ENCODE measurements around the gene KIAA1755.

KIAA1755 gene

DNA sequence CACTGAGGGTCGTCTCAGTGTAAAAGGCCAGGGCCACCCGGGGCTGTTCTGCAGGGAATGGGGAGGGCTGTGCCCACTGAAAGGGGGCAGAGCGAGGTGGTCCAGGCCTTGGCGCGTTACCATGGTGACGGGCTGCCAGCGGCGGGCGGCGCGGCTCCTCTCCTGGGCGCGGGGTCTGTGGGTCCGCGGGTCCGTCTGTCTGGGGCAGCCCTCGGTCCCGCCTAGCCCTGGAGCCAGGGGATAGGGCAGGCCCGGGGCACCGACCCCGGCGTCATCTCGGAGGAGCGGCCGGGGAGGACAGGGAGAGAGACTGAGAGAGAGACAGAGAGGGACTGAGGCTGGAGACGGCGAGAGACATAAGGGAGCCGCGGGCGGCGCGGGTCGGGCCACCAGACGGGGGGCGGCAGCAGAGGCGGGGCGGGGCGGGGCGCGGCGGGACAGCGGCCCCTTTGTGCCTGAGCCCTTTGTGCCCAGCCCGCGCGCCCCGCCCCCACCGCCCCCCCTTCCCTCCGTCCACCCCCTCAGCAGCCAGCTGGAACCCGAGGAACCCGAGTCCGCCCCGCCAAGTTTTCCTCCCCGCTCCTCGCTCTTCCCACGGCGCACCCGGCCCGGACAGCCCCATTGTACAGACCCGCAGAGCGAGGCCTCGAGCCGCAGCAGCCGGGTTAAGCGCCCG is at the start of gene KIAA1755:
TSS of gene KIAA1755 (minus strand) at position 358 of the 676 bp plus-strand sequence. CDS start at position 123, 235 bp downstream.
- DNase-seq = no peak

GRCh38 chr20:38308447-38308846 is 47.9 kb upstream of the KIAA1755 start:
- no peak for DNase-seq

- no peak for DNase-seq
Observed at GRCh38 chr20:38308047-38308438, 47.5 kb upstream of the KIAA1755 start.

DNA sequence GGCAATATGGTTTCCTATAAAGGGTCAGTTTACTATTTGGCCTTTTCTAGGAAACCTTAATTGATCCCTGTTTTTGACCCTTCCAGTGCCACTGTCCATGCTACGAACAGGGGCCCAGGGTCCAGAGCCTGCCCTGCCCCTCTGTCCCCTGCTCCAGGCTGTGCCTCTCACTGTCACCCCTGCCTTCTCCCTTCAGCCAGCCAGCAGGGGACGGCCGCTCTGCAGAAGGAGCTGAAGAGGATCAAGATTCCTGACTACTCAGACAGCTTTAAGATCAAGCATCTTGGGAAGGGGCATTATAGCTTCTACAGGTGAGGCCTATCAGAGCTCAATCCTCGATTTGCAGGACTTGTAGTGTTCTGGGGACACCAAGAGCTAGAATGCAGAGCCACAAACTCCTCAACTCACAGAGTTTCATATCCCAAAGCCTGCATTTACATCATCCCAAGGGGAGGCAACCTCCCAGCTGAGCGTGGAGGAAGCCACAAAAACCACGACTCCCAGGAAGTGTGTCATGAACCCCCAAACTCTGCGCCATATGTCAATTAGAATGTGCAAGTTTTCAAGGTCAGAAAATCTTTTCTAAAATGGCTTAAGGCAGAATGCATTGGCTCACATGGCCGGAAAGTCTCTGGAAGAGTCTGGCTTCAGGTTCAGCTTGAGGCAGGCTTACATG is 47.0 kb upstream of the KIAA1755 start:
- no peak for DNase-seq

DNA sequence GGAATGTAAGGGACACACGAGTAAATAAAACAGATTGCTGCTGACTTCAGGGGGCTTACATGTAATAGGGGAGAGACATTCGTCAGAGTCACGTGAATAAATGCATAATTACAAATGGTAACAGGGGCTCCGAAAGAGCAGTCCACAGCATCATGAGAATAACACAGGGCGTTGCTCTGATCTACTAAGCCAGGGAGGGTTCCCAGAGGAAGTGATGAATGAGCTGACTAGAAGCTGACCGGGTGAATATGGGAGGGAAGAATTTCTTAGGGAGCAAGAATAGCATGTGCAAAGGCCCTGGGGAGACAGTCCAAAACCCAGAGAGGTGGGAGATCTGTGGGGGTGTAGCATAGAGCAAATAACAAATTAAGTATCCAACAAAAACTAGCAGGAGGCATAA is 45.8 kb upstream of the KIAA1755 start:
- no peak for DNase-seq

- DNase-seq = no peak
Observed at GRCh38 chr20:38305541-38305940, 45.0 kb upstream of the KIAA1755 start.

- DNase-seq = peak; percentile 56
Observed at GRCh38 chr20:38304845-38305447, 44.4 kb upstream of the KIAA1755 start.

DNA sequence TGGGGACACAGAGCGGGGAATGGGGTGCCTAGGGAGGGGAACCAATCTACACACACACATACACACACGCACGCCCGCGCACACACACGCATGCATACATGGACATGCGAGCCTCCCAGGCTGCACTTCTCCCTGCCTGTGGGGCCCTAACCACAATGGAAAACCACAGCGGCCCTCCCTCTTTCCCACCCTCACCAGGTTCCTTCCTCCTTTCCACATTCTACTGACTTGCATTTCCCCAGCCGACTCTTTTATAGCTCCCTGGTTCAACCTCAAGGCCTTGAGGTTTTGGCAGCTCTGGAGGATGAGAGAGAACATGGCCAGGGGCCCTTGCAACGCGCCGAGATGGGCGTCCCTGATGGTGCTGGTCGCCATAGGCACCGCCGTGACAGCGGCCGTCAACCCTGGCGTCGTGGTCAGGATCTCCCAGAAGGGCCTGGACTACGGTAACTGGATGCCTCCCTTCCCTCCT is 43.4 kb upstream of the KIAA1755 start, which contains the start of gene BPI:
TSS of gene BPI (plus strand) at position 249 of the 472 bp plus-strand sequence. CDS start at position 317, 68 bp downstream.
- DNase-seq = no peak

DNA sequence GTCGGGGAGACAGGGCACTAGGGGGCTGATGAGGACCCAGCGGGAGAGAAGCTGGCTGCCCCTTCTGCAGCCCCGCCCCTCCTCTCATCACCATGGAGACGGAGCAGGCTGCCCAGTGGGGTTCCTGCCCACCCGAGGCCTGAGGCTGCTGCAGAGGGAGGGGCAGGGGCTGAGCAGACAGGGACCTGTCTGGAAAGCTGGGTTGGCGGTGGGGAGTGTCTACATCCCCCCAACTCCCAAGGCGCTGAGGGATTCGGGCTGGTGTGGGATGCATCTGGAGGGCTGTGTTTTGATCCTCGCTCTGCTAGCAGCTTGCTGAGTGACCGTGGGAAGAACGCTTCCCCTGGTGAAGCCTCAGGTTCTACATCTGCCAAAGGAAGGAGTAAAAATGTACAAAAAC is 42.3 kb upstream of the KIAA1755 start:
- no peak for DNase-seq

GRCh38 chr20:38301309-38301708 is 40.8 kb upstream of the KIAA1755 start:
- DNase-seq = no peak

GRCh38 chr20:38300438-38300837 is 39.9 kb upstream of the KIAA1755 start:
- no peak for DNase-seq

DNA sequence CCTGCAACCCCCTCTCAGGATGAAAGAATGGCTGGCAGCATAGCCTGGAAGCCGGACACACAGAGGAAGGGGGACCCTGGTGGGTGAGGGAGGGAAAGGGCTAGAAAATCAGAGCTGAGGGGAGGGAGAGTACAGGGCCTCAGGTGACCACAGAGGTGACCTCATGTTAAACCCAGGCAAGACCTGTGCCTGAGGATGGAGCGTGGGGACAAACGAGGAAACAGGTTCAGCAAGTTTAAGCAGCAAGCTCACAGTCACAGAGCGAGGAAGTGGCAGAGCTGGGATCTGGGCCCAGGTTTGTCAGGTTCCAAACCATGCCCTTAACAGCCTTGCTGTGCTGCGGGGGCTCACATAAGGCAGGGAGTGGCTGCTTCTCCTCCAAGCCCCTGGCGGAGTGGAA is 39.4 kb upstream of the KIAA1755 start:
- DNase-seq = no peak

DNA sequence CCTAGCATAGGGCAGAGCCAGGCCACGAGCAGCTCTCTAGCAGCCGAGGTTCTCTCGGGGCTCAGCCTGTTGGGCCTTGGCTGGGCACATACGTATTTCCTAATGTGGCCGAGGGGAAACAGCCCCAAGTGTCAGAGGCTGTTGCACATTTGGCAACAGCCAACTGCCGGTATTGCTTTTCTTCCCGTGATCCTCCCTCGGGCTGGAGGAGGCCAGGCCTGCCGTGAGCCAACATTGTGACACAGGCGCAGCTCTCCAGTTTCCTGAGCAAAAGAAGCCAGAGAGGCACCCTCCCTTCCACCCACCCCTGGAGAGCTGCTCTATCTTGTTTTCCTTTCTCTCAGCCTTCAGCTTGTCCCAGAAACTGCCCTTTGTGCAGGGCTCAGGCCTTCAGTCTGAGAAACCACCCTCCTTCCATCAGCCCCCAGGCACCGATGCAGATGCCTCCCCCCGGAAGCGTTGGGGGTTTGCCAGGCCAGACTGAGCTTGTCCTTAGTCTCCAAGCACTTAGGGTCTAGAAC is 38.3 kb upstream of the KIAA1755 start:
- no peak for DNase-seq

GRCh38 chr20:38297916-38298674 is 37.6 kb upstream of the KIAA1755 start:
- no peak for DNase-seq

DNA sequence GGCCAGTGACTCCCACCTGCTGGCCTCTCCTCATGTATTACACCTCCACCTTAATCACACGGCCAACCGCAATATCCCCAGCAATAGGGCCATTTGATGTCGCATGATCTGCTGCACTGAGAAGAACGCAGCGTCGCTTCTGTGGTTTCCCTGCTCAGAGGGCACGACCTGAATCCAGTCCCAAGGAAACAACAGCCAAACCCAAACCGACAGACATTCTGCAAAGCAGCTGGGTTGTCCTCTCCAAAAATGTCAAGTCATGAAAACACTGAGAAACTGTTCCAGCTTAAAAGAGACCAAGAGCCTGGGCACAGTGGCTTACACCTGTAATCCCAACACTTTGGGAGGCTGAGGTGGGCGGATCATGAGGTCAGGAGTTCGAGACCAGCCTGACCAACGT is 35.9 kb upstream of the KIAA1755 start:
- no peak for DNase-seq

- no peak for DNase-seq
Observed at GRCh38 chr20:38295811-38296210, 35.3 kb upstream of the KIAA1755 start.

- DNase-seq = no peak
Observed at GRCh38 chr20:38294076-38294591, 33.6 kb upstream of the KIAA1755 start.

GRCh38 chr20:38293491-38294065 is 33.0 kb upstream of the KIAA1755 start:
- no peak for DNase-seq

DNA sequence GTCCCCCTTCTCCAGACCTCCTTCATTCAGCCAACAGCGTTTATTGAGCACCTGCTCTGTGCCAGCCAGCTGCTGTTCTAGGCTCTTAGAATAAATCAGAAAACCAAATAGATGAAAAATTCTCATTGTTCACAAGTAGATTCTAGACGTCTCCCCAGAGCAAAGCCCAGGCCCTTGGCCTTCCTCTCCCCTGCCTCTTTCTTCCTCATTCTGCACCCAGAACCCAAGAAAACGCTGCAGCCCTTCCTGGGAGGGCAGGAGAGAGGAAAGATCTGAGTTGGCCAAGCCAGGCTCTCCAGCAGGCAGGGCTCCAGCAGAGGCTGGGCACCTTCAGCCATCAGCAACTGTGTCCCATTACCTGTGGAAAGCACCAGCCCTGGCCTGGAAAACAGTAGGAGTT is 31.4 kb upstream of the KIAA1755 start:
- DNase-seq = no peak

DNA sequence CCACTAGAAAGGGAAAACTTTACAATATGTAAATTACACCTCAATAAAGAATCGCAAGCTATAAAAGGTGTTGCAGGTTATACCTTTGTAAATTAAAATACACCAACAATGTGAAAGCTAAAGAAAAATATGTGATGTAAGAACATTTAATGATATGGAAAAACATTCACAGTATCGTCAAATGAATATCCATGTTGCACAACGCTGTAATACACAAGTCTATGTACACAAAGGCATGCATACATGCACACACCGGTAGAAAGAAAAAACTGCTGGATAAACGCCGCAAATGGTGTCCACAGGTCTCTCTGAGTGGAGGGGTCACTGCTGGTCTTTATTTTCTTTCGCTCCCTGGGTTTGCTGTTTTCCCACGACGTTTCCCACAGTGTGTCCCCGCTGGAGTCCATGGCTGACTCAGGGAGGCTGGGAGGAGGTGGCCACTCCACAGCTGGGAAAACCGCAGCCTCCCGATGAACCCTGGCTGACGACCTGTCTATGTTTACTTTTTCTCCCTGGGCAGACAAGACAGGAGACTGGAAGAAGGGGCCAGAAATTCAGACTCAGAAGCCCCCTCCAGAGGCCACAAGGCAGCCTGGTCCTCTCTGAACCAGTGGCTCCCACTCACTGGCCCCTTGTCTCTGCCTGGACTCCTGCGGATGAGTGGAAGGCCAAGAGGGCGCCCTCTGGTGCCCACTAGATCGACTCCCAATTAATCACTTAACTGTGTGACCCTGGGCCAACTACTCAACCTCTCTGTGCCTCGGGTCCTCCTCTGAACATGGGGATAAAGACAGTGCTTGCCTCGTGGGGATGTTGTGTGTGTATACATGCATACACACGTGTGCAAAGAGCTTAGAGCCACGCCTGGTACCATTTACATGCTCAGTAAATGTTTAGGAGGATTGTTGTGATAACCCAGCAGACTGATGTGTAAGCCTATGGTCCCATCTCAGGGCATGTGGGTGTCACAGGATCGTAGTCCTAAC is 30.6 kb upstream of the KIAA1755 start:
- DNase-seq = peak; percentile 11
